Stomach (tissue), 4 donors: ENCODE measurements around the gene TRIM46.

ENCODE experiments used
- EP300 ChIP-seq: sonication (generic); formaldehyde crosslinking; IDR thresholded peaks from one replicate; pipeline ENCODE4 v1.6.1; 2017; ENCODE audit warnings: antibody characterized with exemption
- POLR2A ChIP-seq, 4 donors: fragments of 450-650 bp; IDR thresholded peaks; one replicate each; pipeline ENCODE4 v1.6.1; 2016; ENCODE audit warnings: antibody characterized with exemption in 4 of 4, control low read depth in 2 of 4, mild to moderate bottlenecking in 1 of 4, moderate library complexity in 1 of 4
- POLR2AphosphoS5 ChIP-seq, 3 donors: sonication (generic); formaldehyde crosslinking; IDR thresholded peaks; one replicate each; pipeline ENCODE4 v1.6.1; 2016; ENCODE audit warnings: antibody characterized with exemption in 3 of 3
- TF ChIP-seq, protein P1 (sequence below), 7 experiments: fragments of 450-650 bp in 4 of 7; fragments of 200-600 bp in 3 of 7; sonication (generic) in 3 of 7; IDR thresholded peaks; one replicate each; pipeline ENCODE4 v1.5.1; 2016 to 2019; ENCODE audit warnings: antibody characterized with exemption in 7 of 7, control low read depth in 2 of 7, mild to moderate bottlenecking in 1 of 7

DNA sequence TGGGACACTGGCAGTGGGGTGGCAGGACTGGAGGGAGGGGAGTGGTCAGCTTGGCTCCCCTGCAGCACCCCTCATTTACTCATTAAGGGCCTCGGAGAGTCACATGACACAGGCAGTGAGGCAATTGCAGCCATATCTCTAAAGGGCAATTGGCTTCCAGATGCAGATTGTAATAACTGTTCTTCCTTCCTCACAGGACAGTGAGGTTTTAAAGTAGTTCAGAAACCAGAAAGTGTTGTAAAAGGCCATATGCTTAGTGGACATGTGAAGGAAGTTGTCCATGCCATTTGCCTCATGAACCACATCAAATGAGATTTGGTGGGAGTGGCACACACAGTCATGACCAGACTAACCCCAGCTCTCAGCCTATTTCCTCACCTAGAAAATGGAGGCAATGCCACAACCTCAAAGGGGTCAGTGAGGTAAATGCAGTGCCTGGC lies 46.0 kb downstream of the TRIM46 start:
- TF ChIP-seq, protein P1, sequence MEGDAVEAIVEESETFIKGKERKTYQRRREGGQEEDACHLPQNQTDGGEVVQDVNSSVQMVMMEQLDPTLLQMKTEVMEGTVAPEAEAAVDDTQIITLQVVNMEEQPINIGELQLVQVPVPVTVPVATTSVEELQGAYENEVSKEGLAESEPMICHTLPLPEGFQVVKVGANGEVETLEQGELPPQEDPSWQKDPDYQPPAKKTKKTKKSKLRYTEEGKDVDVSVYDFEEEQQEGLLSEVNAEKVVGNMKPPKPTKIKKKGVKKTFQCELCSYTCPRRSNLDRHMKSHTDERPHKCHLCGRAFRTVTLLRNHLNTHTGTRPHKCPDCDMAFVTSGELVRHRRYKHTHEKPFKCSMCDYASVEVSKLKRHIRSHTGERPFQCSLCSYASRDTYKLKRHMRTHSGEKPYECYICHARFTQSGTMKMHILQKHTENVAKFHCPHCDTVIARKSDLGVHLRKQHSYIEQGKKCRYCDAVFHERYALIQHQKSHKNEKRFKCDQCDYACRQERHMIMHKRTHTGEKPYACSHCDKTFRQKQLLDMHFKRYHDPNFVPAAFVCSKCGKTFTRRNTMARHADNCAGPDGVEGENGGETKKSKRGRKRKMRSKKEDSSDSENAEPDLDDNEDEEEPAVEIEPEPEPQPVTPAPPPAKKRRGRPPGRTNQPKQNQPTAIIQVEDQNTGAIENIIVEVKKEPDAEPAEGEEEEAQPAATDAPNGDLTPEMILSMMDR (IDR thresholded peaks at IDR 0.05), result no peak
- TF ChIP-seq POLR2A (IDR thresholded peaks at IDR 0.05) (no peak), EP300 (no peak), POLR2AphosphoS5 (IDR thresholded peaks at IDR 0.05) (no peak)
